K562 (cell line): ENCODE measurements around the gene PLPPR1.

Source experiments
- CHD2 ChIP-seq: IDR thresholded peaks from 2 replicates; pipeline ENCODE4 v1.6.1; 2011; ENCODE audit warnings: low read depth, low read length
- JUN ChIP-seq, 2 experiments: sonication (generic) in 1 of 2; formaldehyde crosslinking in 1 of 2; IDR thresholded peaks; 2 replicates each; pipeline versions ENCODE4 v1.6.1 to v1.8.0; 2012 to 2022; ENCODE audit warnings: borderline replicate concordance in 2 of 2, mild to moderate bottlenecking in 2 of 2, improper control_type of control experiment in 1 of 2, low read depth in 1 of 2, low read length in 1 of 2, missing genetic modification reagents in 1 of 2
- MAFG ChIP-seq: fragments of 450-650 bp; conservative IDR thresholded peaks from 2 replicates; pipeline ENCODE4 v1.6.1; 2016; ENCODE audit warnings: missing genetic modification characterization, missing compliant biosample characterization
- SMARCE1 ChIP-seq: fragments of 450-650 bp; IDR thresholded peaks from 2 replicates; pipeline ENCODE4 v1.7.1; 2016; ENCODE audit warnings: mild to moderate bottlenecking
- TAF1 ChIP-seq: IDR thresholded peaks from 2 replicates; pipeline ENCODE4 v1.6.1; 2011; ENCODE audit warnings: mild to moderate bottlenecking, low read length, moderate library complexity; ENCODE audit not compliant: insufficient read depth, control insufficient read depth, severe bottlenecking; ENCODE audit errors: extremely low read depth
- YY1 ChIP-seq, 3 experiments: IDR thresholded peaks; 2 replicates each; pipeline ENCODE4 v1.6.1; 2011; ENCODE audit warnings: low read length in 2 of 3, mild to moderate bottlenecking in 2 of 3, moderate library complexity in 2 of 3, borderline replicate concordance in 1 of 3, control low read depth in 1 of 3, low read depth in 1 of 3; ENCODE audit not compliant: insufficient read depth in 3 of 3, insufficient replicate concordance in 2 of 3, control insufficient read depth in 1 of 3, insufficient read length in 1 of 3; ENCODE audit errors: extremely low read depth in 1 of 3
- ZFP1 ChIP-seq: fragments of 450-650 bp; formaldehyde crosslinking; IDR thresholded peaks from 2 replicates; pipeline ENCODE4 v1.4.0; 2020; ENCODE audit warnings: mild to moderate bottlenecking, mixed read lengths
- ZNF3 ChIP-seq: fragments of 250-450 bp; sonication (Bioruptor Pico); IDR thresholded peaks from 2 replicates; pipeline ENCODE4 v1.5.0; 2021; ENCODE audit warnings: mild to moderate bottlenecking, moderate library complexity
- ZNF589 ChIP-seq: fragments of 200-800 bp; sonication (Bioruptor generic); IDR thresholded peaks from 2 replicates; pipeline ENCODE4 v1.6.1; 2016; ENCODE audit warnings: low read depth, missing genetic modification characterization, missing compliant biosample characterization
- TF ChIP-seq, protein P1 (sequence below): IDR thresholded peaks from 3 replicates; pipeline ENCODE4 v1.6.1; 2011; ENCODE audit warnings: borderline replicate concordance, mild to moderate bottlenecking; ENCODE audit not compliant: insufficient read length, insufficient read depth
- TF ChIP-seq, protein P2 (sequence below): sonication (generic); formaldehyde crosslinking; IDR thresholded peaks from 2 replicates; pipeline ENCODE4 v1.8.0; 2022; ENCODE audit warnings: mild to moderate bottlenecking, missing genetic modification reagents
- TF ChIP-seq, protein P3 (sequence below), 2 experiments: fragments of 450-650 bp in 1 of 2; sonication (generic) in 1 of 2; formaldehyde crosslinking in 1 of 2; IDR thresholded peaks in 1 of 2; conservative IDR thresholded peaks in 1 of 2; 2 replicates each; pipeline versions ENCODE4 v1.6.1 to v1.8.1; 2016 to 2023; ENCODE audit warnings: mild to moderate bottlenecking in 2 of 2, moderate library complexity in 2 of 2, inconsistent platforms in 1 of 2, missing genetic modification reagents in 1 of 2

DNA sequence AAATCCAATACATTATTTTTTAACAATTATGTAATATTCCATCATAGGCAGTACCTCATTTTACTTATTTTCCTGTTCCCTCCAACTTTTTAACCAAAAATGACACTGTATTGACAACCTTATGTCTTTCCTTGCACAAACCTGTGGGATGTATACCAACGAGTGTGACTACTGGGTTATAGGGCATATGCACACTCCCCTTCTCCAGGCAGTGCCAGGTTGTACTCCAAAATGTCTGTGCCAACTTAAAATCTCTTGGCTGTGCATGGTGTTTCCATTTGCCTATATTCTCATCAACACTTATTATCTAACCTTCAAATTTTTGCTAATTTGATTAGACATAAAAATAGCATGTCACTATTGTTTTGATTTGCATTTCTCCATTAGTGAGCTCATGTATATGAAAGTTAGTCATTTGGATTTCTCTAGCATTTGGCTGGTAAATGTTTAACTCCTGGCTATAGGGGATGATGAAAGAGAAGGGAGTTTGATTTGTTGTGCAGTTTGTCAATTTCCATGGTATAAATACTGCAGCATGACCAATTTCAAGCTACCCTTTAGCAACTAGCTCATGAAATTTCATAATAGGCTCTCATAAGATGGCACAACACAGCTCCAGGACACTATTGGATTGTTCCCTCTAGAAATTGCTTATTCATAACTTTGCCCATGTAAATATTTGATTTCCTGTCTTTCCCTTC lies 226.4 kb downstream of the PLPPR1 start:
- no peak for TF ChIP-seq CHD2
- TF ChIP-seq, protein P1, sequence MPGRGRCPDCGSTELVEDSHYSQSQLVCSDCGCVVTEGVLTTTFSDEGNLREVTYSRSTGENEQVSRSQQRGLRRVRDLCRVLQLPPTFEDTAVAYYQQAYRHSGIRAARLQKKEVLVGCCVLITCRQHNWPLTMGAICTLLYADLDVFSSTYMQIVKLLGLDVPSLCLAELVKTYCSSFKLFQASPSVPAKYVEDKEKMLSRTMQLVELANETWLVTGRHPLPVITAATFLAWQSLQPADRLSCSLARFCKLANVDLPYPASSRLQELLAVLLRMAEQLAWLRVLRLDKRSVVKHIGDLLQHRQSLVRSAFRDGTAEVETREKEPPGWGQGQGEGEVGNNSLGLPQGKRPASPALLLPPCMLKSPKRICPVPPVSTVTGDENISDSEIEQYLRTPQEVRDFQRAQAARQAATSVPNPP, result no peak
- no peak for TF ChIP-seq ZNF3 (CRISPR knock-in tag)
- no peak for TF ChIP-seq TAF1
- TF ChIP-seq SMARCE1, result no peak
- TF ChIP-seq ZFP1 (CRISPR knock-in tag), result no peak
- TF ChIP-seq MAFG (tag), result no peak
- TF ChIP-seq, protein P2, sequence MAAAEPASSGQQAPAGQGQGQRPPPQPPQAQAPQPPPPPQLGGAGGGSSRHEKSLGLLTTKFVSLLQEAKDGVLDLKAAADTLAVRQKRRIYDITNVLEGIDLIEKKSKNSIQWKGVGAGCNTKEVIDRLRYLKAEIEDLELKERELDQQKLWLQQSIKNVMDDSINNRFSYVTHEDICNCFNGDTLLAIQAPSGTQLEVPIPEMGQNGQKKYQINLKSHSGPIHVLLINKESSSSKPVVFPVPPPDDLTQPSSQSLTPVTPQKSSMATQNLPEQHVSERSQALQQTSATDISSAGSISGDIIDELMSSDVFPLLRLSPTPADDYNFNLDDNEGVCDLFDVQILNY, result no peak
- TF ChIP-seq JUN (IDR thresholded peaks at IDR 0.05; ENCODE audit: borderline replicate concordance, low read depth, low read length), result no peak
- TF ChIP-seq JUN (CRISPR knock-in tag; IDR thresholded peaks at IDR 0.05; ENCODE audit: borderline replicate concordance), result no peak
- TF ChIP-seq, protein P3, sequence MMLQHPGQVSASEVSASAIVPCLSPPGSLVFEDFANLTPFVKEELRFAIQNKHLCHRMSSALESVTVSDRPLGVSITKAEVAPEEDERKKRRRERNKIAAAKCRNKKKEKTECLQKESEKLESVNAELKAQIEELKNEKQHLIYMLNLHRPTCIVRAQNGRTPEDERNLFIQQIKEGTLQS (IDR thresholded peaks at IDR 0.05), result no peak
- TF ChIP-seq, protein P3 (CRISPR knock-in tag; conservative IDR thresholded peaks at IDR 0.05), result no peak
- TF ChIP-seq YY1 (IDR thresholded peaks at IDR 0.05; ENCODE audit: borderline replicate concordance in 1 of 3, control insufficient read depth in 1 of 3, extremely low read depth in 1 of 3, insufficient read depth in 3 of 3, insufficient read length in 1 of 3, insufficient replicate concordance in 2 of 3, low read depth in 1 of 3, low read length in 2 of 3), result no peak
- no peak for TF ChIP-seq ZNF589 (CRISPR knock-in tag)
